Astrocyte (in vitro differentiated cells and primary cell): Measurements from ENCODE around the gene KANSL1L. TPM values are rescaled to one million over a fixed set of nuclear protein-coding genes. Genes with fewer than 3 reads are reported as not detected.

Source experiments
- DNase-seq: peaks from one replicate; pipeline ENCODE4 v3.0.0-alpha.2; 2010; ENCODE audit warnings: low read depth
- FAIRE-seq: peaks from 2 replicates; lab custom pipeline; 2011; peaks lifted over from hg19 to GRCh38; lab: Jason Lieb, UNC
- H2AFZ ChIP-seq: 2 replicates; pipeline ENCODE4 v1.6.0; 2012; ENCODE audit warnings: low read depth, low read length, inconsistent platforms
- H3K27ac ChIP-seq: 2 replicates; pipeline ENCODE4 v1.5.1; 2011; ENCODE audit warnings: low read depth, low read length, inconsistent platforms
- H3K27me3 ChIP-seq: 2 replicates; pipeline ENCODE4 v1.6.0; 2011; ENCODE audit warnings: low read length, inconsistent platforms; ENCODE audit not compliant: insufficient read depth
- H3K36me3 ChIP-seq: 2 replicates; pipeline ENCODE4 v1.5.1; 2011; ENCODE audit warnings: low read length, inconsistent platforms; ENCODE audit not compliant: insufficient read depth
- H3K4me1 ChIP-seq: 2 replicates; pipeline ENCODE4 v1.5.1; 2011; ENCODE audit warnings: low read length, inconsistent platforms; ENCODE audit not compliant: insufficient read depth
- H3K4me2 ChIP-seq: 2 replicates; pipeline ENCODE4 v1.6.0; 2012; ENCODE audit warnings: low read length, inconsistent platforms
- H3K4me3 ChIP-seq: 2 replicates; pipeline ENCODE4 v1.5.1; 2011; ENCODE audit warnings: low read depth, mild to moderate bottlenecking, low read length, inconsistent platforms; ENCODE audit not compliant: insufficient read depth
- H3K79me2 ChIP-seq: 2 replicates; pipeline ENCODE4 v1.6.0; 2012; ENCODE audit warnings: mild to moderate bottlenecking, low read length, inconsistent platforms; ENCODE audit not compliant: insufficient read depth
- H3K9ac ChIP-seq: 2 replicates; pipeline ENCODE4 v1.6.0; 2012; ENCODE audit warnings: mild to moderate bottlenecking, low read length, inconsistent platforms
- H3K9me3 ChIP-seq: 2 replicates; pipeline ENCODE4 v1.5.1; 2012; ENCODE audit warnings: low read depth, mild to moderate bottlenecking, low read length, inconsistent platforms; ENCODE audit not compliant: insufficient read depth
- H4K20me1 ChIP-seq: 2 replicates; pipeline ENCODE4 v1.6.0; 2012; ENCODE audit warnings: low read length, inconsistent platforms; ENCODE audit not compliant: insufficient read depth
- H3K27ac Mint-ChIP-seq: one replicate; pipeline ENCODE4 v1.8.0; 2021; ENCODE audit warnings: mild to moderate bottlenecking, mixed read lengths; ENCODE audit not compliant: unreplicated experiment
- H3K27me3 Mint-ChIP-seq: one replicate; pipeline ENCODE4 v1.8.0; 2021; ENCODE audit warnings: low read depth, mixed read lengths; ENCODE audit not compliant: unreplicated experiment
- H3K36me3 Mint-ChIP-seq: one replicate; pipeline ENCODE4 v1.8.0; 2021; ENCODE audit warnings: low read depth, mixed read lengths; ENCODE audit not compliant: unreplicated experiment
- H3K4me1 Mint-ChIP-seq: one replicate; pipeline ENCODE4 v1.8.0; 2021; ENCODE audit warnings: low read depth, mixed read lengths; ENCODE audit not compliant: unreplicated experiment
- H3K4me3 Mint-ChIP-seq: one replicate; pipeline ENCODE4 v1.8.0; 2021; ENCODE audit warnings: mild to moderate bottlenecking, moderate library complexity, mixed read lengths; ENCODE audit not compliant: unreplicated experiment
- H3K9me3 Mint-ChIP-seq: one replicate; pipeline ENCODE4 v1.8.0; 2021; ENCODE audit warnings: mild to moderate bottlenecking, mixed read lengths; ENCODE audit not compliant: unreplicated experiment
- CTCF ChIP-seq: IDR thresholded peaks from 2 replicates; pipeline ENCODE4 v1.5.1; 2011; ENCODE audit warnings: low read depth, mild to moderate bottlenecking, inconsistent platforms, low read length, moderate library complexity; ENCODE audit not compliant: insufficient read depth
- EZH2 ChIP-seq: IDR thresholded peaks from 2 replicates; pipeline ENCODE4 v1.6.1; 2012; ENCODE audit warnings: mild to moderate bottlenecking, low read length, inconsistent platforms; ENCODE audit not compliant: insufficient read depth
- total RNA-seq: library from RNA; stranded (reverse); gene quantifications from 2 replicates; pipeline ENCODE4 v1.2.1, GENCODE V29; 2021

The KANSL1L gene
- total RNA-seq, 1 donor from 2014 or later, result 7.5 TPM

DNA sequence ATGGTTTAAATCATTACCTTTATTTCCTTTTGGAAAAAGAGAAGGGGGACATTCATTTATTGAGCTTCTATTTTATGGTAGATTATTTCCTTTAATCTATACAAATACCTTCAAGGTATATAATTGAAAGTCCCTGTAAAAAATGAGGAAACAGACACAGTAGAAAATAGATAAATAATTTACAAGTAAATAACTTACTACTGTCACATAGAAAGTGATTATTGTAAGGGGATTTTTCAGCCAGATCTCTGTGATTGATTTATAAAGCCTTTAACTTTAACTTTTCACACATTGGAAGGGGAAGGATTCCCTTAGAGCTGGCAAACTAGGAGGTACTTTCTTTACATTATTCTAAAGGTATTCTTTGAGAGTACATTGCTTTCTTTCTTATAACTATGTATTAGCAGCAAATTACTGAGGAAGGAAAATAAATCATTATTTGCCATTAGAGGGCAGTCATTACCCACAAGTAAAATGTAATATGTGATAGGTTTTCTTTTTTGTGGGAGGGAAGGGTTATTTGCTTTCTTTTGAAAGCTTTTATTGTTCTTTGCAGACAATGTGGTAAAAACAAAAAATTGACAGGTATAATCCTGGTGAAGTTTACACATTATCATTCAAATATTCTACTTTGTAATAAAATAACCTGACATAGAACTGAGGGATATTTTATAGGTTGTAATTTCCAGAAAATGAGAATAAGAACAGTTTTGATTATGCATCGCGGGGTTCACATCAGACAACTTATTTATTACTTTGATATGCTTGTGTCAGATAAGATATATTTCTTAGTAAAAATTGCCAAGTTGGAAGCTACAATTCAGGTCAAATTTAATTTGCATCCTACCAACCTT lies 193.6 kb downstream of the KANSL1L start:
- H3K9me3 Mint-ChIP-seq, result no peaks in the 10 kb centered on the region
- no peak overlapping the region for H3K27ac Mint-ChIP-seq
- H3K4me3 Mint-ChIP-seq, result no peak overlapping the region
- no peak for TF ChIP-seq EZH2
- peak; percentile 32 for TF ChIP-seq CTCF
- H3K4me1 Mint-ChIP-seq, result peaks cover 4% of the 10 kb centered on the region
- Histone ChIP-seq H3K4me2 (no peak overlapping the region), H3K4me1 (no peaks in the 10 kb centered on the region), H3K79me2 (no peaks in the 10 kb centered on the region), H3K36me3 (no peaks in the 10 kb centered on the region), H3K27me3 (no peaks in the 10 kb centered on the region), H3K9me3 (no peaks in the 10 kb centered on the region), H3K4me3 (no peak overlapping the region), H4K20me1 (no peaks in the 10 kb centered on the region), H3K27ac (no peak overlapping the region), H3K9ac (no peak overlapping the region), H2AFZ (no peak overlapping the region)
- FAIRE-seq (no peak), DNase-seq (peak; percentile 20)
- peaks cover 1% of the 10 kb centered on the region for H3K27me3 Mint-ChIP-seq
- H3K36me3 Mint-ChIP-seq, result no peaks in the 10 kb centered on the region

GRCh38 chr2:209976698-209977385 lies 194.4 kb downstream of the KANSL1L start:
- FAIRE-seq (no peak), DNase-seq (no peak)
- no peaks in the 10 kb centered on the region for H3K36me3 Mint-ChIP-seq
- no peak overlapping the region for H3K27ac Mint-ChIP-seq
- no peaks in the 10 kb centered on the region for H4K20me1 ChIP-seq
- H3K27me3 Mint-ChIP-seq, result peaks cover 1% of the 10 kb centered on the region
- H3K27ac ChIP-seq, result no peak overlapping the region
- no peaks in the 10 kb centered on the region for H3K4me1 ChIP-seq
- no peak overlapping the region for H3K9ac ChIP-seq
- H3K36me3 ChIP-seq, result no peaks in the 10 kb centered on the region
- no peaks in the 10 kb centered on the region for H3K9me3 Mint-ChIP-seq
- no peak for TF ChIP-seq EZH2
- TF ChIP-seq CTCF, result no peak
- no peaks in the 10 kb centered on the region for H3K27me3 ChIP-seq
- H3K4me3 ChIP-seq, result no peak overlapping the region
- no peaks in the 10 kb centered on the region for H3K9me3 ChIP-seq
- H3K79me2 ChIP-seq, result no peaks in the 10 kb centered on the region
- no peak overlapping the region for H3K4me2 ChIP-seq
- H3K4me1 Mint-ChIP-seq, result peaks cover 4% of the 10 kb centered on the region
- no peak overlapping the region for H2AFZ ChIP-seq
- no peak overlapping the region for H3K4me3 Mint-ChIP-seq
